ENCODE data around the gene SUZ12. TPM values are rescaled to one million over a fixed set of nuclear protein-coding genes. Genes with fewer than 3 reads are reported as not detected.
"Not testable (repeated sequence)": the region's sequence is repeated elsewhere in the genome, so short reads cannot be mapped to it uniquely, and the experiment has no call there.

SUZ12 gene
- total and polyA plus RNA-seq, 2 of the 4 experiments (the other 2 are of a cell fraction) = 12.2 to 12.3 TPM

DNA sequence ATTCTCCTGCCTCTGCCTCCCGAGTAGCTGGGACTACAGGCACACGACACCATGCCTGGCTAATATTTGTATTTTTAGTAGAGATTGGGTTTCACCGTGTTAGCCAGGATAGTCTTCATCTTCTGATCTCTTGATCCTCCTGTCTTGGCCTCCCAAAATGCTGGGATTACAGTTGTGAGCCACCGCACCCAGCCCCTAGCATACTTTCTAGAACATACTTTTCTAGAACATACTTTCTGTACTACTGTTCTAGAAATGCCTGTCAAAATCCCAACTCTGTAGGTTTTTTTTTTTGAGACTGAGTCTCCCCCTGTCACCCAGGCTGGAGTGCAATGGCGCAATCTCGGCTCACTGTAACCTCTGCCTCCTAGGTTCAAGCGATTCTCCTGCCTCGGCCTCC lies 27.3 kb downstream of the SUZ12 start:
- H3K18ac ChIP-seq (ENCODE audit: low read depth, low read length); H3K56ac ChIP-seq (ENCODE audit: extremely low read depth, insufficient read depth, low read length); H2BK5ac ChIP-seq (ENCODE audit: low read depth, low read length, poor library complexity, severe bottlenecking); H2BK20ac ChIP-seq (ENCODE audit: low read depth, low read length); H4K8ac ChIP-seq (ENCODE audit: low read depth in 2 of 2, low read length in 2 of 2); H2BK15ac ChIP-seq (ENCODE audit: low read depth, low read length); CTCF ChIA-PET; H3K9ac ChIP-seq (ENCODE audit: low read depth, low read length); H3K4ac ChIP-seq (ENCODE audit: low read depth, low read length); ATAC-seq (ENCODE audit: low read depth); H4K20me1 ChIP-seq (ENCODE audit: insufficient read depth, low read length); H4K5ac ChIP-seq (ENCODE audit: low read depth, low read length); H3K4me3 ChIP-seq (ENCODE audit: insufficient read depth, low read depth, low read length); H4K91ac ChIP-seq (ENCODE audit: insufficient read depth, low read depth, low read length); H2BK120ac ChIP-seq (ENCODE audit: low read depth, low read length); H2AK5ac ChIP-seq (ENCODE audit: low read depth, low read length); H3K27ac ChIP-seq (ENCODE audit: insufficient read depth, low read length); H3K4me1 ChIP-seq (ENCODE audit: control insufficient read depth, insufficient read depth, low read length); H2AK9ac ChIP-seq (replicated peaks; ENCODE audit: low read depth, low read length, poor library complexity); H2AFZ ChIP-seq (replicated peaks; ENCODE audit: low read length, poor library complexity); H3K27me3 ChIP-seq (ENCODE audit: control insufficient read depth, insufficient read depth, low read length); dilution Hi-C loops (cut with HindIII; ENCODE audit: low sequenced_read_pairs, unreplicated experiment); H3K9me1 ChIP-seq (ENCODE audit: insufficient read depth, low read length); H3K9me3 ChIP-seq (ENCODE audit: control insufficient read depth, insufficient read depth, low read length); H3K23ac ChIP-seq (ENCODE audit: low read depth, low read length); in situ Hi-C loops (cut with MboI; ENCODE audit: low sequenced_read_pairs); BruUV-seq (replicated peaks); intact Hi-C loops (cut with micrococcal nuclease); H3K4me2 ChIP-seq (ENCODE audit: low read depth, low read length); DNase-seq; POLR2A ChIA-PET (ENCODE audit: unreplicated experiment); H3K14ac ChIP-seq (replicated peaks; ENCODE audit: low read depth, low read length): not testable (repeated sequence)
- Histone ChIP-seq H3K79me1 (ENCODE audit: low read depth in 1 of 2, low read length in 2 of 2) (peaks cover 16 to 29% of the 10 kb centered on the region in 2 experiments), H3K36me3 (ENCODE audit: control insufficient read depth, insufficient read depth, low read length) (peaks cover 19% of the 10 kb centered on the region)
- WGBS, 2 experiments (ENCODE audit: extremely low coverage in 2 of 2, insufficient read length in 1 of 2) = 100% methylated on average over 1 of the region's 8 CpGs; no CpG with 5 or more reads in 1 of the 2 experiments

Data from IMR-90 (cell line).